Measurements from ENCODE around the gene PACS2.
"Not testable (repeated sequence)": the region's sequence is repeated elsewhere in the genome, so short reads cannot be mapped to it uniquely, and the experiment has no call there.

PACS2 gene

GRCh38 chr14:105300542-105301102 lies 13.9 kb upstream of the PACS2 start, which contains the start of gene BRF1:
BRF1 (minus strand) TSS chr14:105301001; CDS start chr14:105300629, 372 bp downstream.
- H3K27ac ChIP-seq, result peak within 1 kb of the TSS; percentile 46
- no peaks in the 10 kb centered on the region for H3K36me3 ChIP-seq (ENCODE audit: insufficient read depth)
- H3K4me1 ChIP-seq (ENCODE audit: low read depth, poor library complexity, severe bottlenecking), result peaks cover 15% of the 10 kb centered on the region

DNA sequence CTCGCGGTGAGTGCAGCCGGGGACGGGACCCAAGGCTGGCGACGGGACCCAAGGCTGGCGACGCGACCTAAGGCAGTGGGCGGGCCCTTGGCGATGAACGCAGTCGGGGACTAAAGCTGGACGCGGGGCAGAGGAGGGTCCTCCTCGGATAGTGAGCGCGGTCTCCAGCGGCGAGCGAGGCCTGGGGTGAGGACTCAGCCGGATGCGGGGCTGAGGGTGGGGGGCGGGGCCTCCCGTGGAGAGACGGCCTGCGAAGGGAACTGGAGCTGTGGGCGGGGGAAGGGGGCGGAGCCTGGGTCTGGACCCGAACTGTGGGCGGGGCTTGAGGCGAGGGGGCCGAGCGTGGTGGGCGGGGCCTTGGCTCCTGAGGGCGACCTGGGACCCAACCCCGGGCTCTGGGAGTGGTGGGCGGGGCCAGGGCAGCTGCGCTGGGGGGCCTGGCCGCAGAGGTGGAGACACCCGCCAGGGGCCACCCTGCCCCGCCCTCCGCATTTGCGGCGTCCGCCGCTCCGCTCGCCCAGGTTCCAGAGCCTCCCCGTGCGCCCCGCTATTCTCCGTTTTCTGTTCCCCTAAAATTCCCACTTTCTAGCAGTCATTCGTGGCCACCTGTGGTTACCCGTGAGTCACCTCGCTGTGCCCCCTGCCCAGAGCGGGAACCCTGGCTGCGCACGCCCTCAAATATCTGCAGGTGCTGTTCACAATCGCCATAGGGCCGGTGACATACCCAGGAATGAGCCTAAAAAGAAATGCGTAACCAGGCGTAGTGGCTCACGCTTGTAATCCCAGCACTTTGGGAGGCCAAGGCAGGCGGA lies 13.2 kb upstream of the PACS2 start:
- no peaks in the 10 kb centered on the region for H4K20me1 ChIP-seq (ENCODE audit: insufficient read depth)
- H3K27me3 ChIP-seq (ENCODE audit: insufficient read depth, low read depth), result no peaks in the 10 kb centered on the region
- H2AFZ ChIP-seq (ENCODE audit: low read depth), result peak overlapping the region; percentile 95
- no peaks in the 10 kb centered on the region for H3K36me3 ChIP-seq (ENCODE audit: insufficient read depth)
- H3K27ac ChIP-seq, result peak overlapping the region; percentile 46
- H3K9ac ChIP-seq, result peak overlapping the region; percentile 57; the same call in 1 of the 2 replicates
- H3K4me1 ChIP-seq (ENCODE audit: low read depth, poor library complexity, severe bottlenecking), result peaks cover 15% of the 10 kb centered on the region
- peak overlapping the region; percentile 48 for H3K4me2 ChIP-seq
- no peak overlapping the region for H3K4me3 ChIP-seq (IDR thresholded peaks at IDR 0.05; ENCODE audit: insufficient read depth, low read depth, low read length)
- H3K79me2 ChIP-seq (ENCODE audit: insufficient read depth, low read depth), result peaks cover 27% of the 10 kb centered on the region; the same call in 1 of the 2 replicates
- no peak for TF ChIP-seq CTCF (conservative IDR thresholded peaks at IDR 0.05; ENCODE audit: low read depth, low read length)

More at GRCh38 chr14:105300542-105301102, 13.9 kb upstream of the PACS2 start, which contains the start of gene BRF1:
- H3K4me3 ChIP-seq (IDR thresholded peaks at IDR 0.05; ENCODE audit: insufficient read depth, low read depth, low read length), result no peak within 1 kb of the TSS
- H3K79me2 ChIP-seq (ENCODE audit: insufficient read depth, low read depth), result peaks cover 28% of the 10 kb centered on the region; the same call in 1 of the 2 replicates
- peak within 1 kb of the TSS; percentile 48 for H3K4me2 ChIP-seq
- TF ChIP-seq CTCF (conservative IDR thresholded peaks at IDR 0.05; ENCODE audit: low read depth, low read length), result no peak
- peak within 1 kb of the TSS; percentile 57; the same call in 1 of the 2 replicates for H3K9ac ChIP-seq
- peak within 1 kb of the TSS; percentile 95 for H2AFZ ChIP-seq (ENCODE audit: low read depth)
- H3K27me3 ChIP-seq (ENCODE audit: insufficient read depth, low read depth), result no peaks in the 10 kb centered on the region
- no peaks in the 10 kb centered on the region for H4K20me1 ChIP-seq (ENCODE audit: insufficient read depth)

DNA sequence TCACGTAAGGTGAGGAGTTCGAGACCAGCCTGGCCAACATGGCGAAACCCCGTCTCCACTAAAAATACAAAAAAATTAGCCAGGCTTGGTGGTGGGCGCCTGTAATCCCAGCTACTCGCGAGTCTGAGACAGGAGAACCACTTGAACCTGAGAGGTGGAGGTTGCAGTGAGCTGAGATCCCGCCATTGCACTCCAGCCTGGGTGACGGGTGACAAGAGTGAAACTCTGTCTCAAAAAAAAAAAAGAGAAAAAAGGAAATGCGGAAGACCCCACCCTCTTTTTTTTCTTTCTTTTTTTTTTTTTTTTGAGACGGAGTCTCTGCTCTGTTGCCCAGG lies 12.7 kb upstream of the PACS2 start:
- not testable (repeated sequence) for H3K36me3 ChIP-seq (ENCODE audit: insufficient read depth); H3K27ac ChIP-seq; H3K9ac ChIP-seq; H3K27me3 ChIP-seq (ENCODE audit: insufficient read depth, low read depth); H4K20me1 ChIP-seq (ENCODE audit: insufficient read depth); H3K4me3 ChIP-seq (IDR thresholded peaks at IDR 0.05; ENCODE audit: insufficient read depth, low read depth, low read length)
- peak overlapping the region; percentile 95 for H2AFZ ChIP-seq (ENCODE audit: low read depth)
- peaks cover 15% of the 10 kb centered on the region for H3K4me1 ChIP-seq (ENCODE audit: low read depth, poor library complexity, severe bottlenecking)
- peaks cover 23% of the 10 kb centered on the region; the same call in 1 of the 2 replicates for H3K79me2 ChIP-seq (ENCODE audit: insufficient read depth, low read depth)
- peak overlapping the region; percentile 48 for H3K4me2 ChIP-seq

DNA sequence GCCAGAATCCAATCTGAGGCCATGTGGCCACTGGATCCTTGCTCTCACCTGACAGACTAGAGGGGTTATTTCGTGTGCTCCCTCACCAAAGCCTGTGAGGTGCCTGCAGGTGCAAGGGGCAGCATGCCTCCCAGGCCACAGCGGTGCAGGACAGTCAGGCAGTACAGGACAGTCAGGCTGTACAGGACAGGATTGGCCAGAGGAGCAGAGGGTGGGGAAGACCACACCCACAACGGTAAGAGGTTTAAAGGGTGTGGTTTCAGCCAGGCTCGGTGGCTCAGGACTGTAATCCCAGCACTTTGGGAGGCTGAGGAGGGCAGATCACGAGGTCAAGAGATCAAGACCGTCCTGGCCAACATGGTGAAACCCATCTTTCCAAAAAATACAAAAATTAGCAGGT lies 10.6 kb upstream of the PACS2 start:
- H3K4me3 ChIP-seq (IDR thresholded peaks at IDR 0.05; ENCODE audit: insufficient read depth, low read depth, low read length), result no peak overlapping the region
- no peaks in the 10 kb centered on the region for H3K36me3 ChIP-seq (ENCODE audit: insufficient read depth)
- no peak overlapping the region for H3K4me2 ChIP-seq
- no peak overlapping the region for H3K27ac ChIP-seq
- H2AFZ ChIP-seq (ENCODE audit: low read depth), result no peak overlapping the region
- H3K27me3 ChIP-seq (ENCODE audit: insufficient read depth, low read depth), result no peaks in the 10 kb centered on the region
- H3K4me1 ChIP-seq (ENCODE audit: low read depth, poor library complexity, severe bottlenecking), result peaks cover 11% of the 10 kb centered on the region
- no peak for TF ChIP-seq CTCF (conservative IDR thresholded peaks at IDR 0.05; ENCODE audit: low read depth, low read length)
- H3K79me2 ChIP-seq (ENCODE audit: insufficient read depth, low read depth), result peaks cover 9% of the 10 kb centered on the region; the same call in 1 of the 2 replicates
- H4K20me1 ChIP-seq (ENCODE audit: insufficient read depth), result no peaks in the 10 kb centered on the region
- no peak overlapping the region for H3K9ac ChIP-seq

Data from KMS-11 (cell line).